ENCODE results near the gene LENEP. TPM values are rescaled to one million over a fixed set of nuclear protein-coding genes. Genes with fewer than 3 reads are reported as not detected.
A peak's percentile ranks its signal among the peaks of the same experiment; 100 is the strongest.
"Not testable (repeated sequence)": the region's sequence is repeated elsewhere in the genome, so short reads cannot be mapped to it uniquely, and the experiment has no call there.

LENEP gene
- total RNA-seq, 3 donors from 2014 or later: 0.40 to 0.50 TPM; not detected in 1

GRCh38 chr1:154977762-154978161, 15.6 kb upstream of the LENEP start:
- not testable (repeated sequence) for H3K4me1 Mint-ChIP-seq (ENCODE audit: low read depth); H3K9me3 Mint-ChIP-seq; DNase-seq; H3K27me3 Mint-ChIP-seq (ENCODE audit: low read depth); ATAC-seq; H3K36me3 Mint-ChIP-seq (ENCODE audit: insufficient read depth); H3K4me3 Mint-ChIP-seq

- H3K4me3 Mint-ChIP-seq: no peak overlapping the region
- H3K9me3 Mint-ChIP-seq: no peaks in the 10 kb centered on the region
- DNase-seq (no peak), ATAC-seq (no peak)
- H3K36me3 Mint-ChIP-seq (ENCODE audit: insufficient read depth): peaks cover 8% of the 10 kb centered on the region
- peaks cover 7% of the 10 kb centered on the region for H3K4me1 Mint-ChIP-seq (ENCODE audit: low read depth)
- H3K27me3 Mint-ChIP-seq (ENCODE audit: low read depth): no peaks in the 10 kb centered on the region
Measured at GRCh38 chr1:154978360-154978759, 15.0 kb upstream of the LENEP start.

- peaks cover 8% of the 10 kb centered on the region for H3K36me3 Mint-ChIP-seq (ENCODE audit: insufficient read depth)
- peaks cover 13% of the 10 kb centered on the region for H3K4me1 Mint-ChIP-seq (ENCODE audit: low read depth)
- H3K27me3 Mint-ChIP-seq (ENCODE audit: low read depth): no peaks in the 10 kb centered on the region
- no peaks in the 10 kb centered on the region for H3K9me3 Mint-ChIP-seq
- H3K4me3 Mint-ChIP-seq: no peak overlapping the region
- ATAC-seq: no peak
- DNase-seq: no peak
Measured at GRCh38 chr1:154982341-154982740, 11.0 kb upstream of the LENEP start.

GRCh38 chr1:154982897-154983648, 10.3 kb upstream of the LENEP start, which contains the start of gene FLAD1:
FLAD1 (plus strand) TSS chr1:154983344; CDS start chr1:154983695, 351 bp downstream.
- peaks cover 9% of the 10 kb centered on the region for H3K4me1 Mint-ChIP-seq (ENCODE audit: low read depth)
- H3K36me3 Mint-ChIP-seq (ENCODE audit: insufficient read depth): peaks cover 7% of the 10 kb centered on the region
- ATAC-seq: peak; percentile 100
- peak; percentile 92 for DNase-seq
- no peaks in the 10 kb centered on the region for H3K27me3 Mint-ChIP-seq (ENCODE audit: low read depth)
- H3K4me3 Mint-ChIP-seq: no peak within 1 kb of the TSS
- H3K9me3 Mint-ChIP-seq: no peaks in the 10 kb centered on the region

GRCh38 chr1:154983776-154984466, 9.5 kb upstream of the LENEP start:
- DNase-seq (no peak), ATAC-seq (no peak)
- Mint-ChIP-seq H3K36me3 (ENCODE audit: insufficient read depth) (peaks cover 15% of the 10 kb centered on the region), H3K9me3 (no peaks in the 10 kb centered on the region), H3K27me3 (ENCODE audit: low read depth) (no peaks in the 10 kb centered on the region), H3K4me3 (no peak overlapping the region), H3K4me1 (ENCODE audit: low read depth) (peaks cover 12% of the 10 kb centered on the region)

- ATAC-seq; DNase-seq; H3K4me3 Mint-ChIP-seq; H3K9me3 Mint-ChIP-seq; H3K27me3 Mint-ChIP-seq (ENCODE audit: low read depth): not testable (repeated sequence)
- peaks cover 19% of the 10 kb centered on the region for H3K36me3 Mint-ChIP-seq (ENCODE audit: insufficient read depth)
- peaks cover 20% of the 10 kb centered on the region for H3K4me1 Mint-ChIP-seq (ENCODE audit: low read depth)
Measured at GRCh38 chr1:154986736-154987135, 6.7 kb upstream of the LENEP start.

GRCh38 chr1:154987326-154987725, 6.1 kb upstream of the LENEP start:
- peaks cover 20% of the 10 kb centered on the region for H3K4me1 Mint-ChIP-seq (ENCODE audit: low read depth)
- H3K9me3 Mint-ChIP-seq: no peaks in the 10 kb centered on the region
- DNase-seq: no peak
- H3K4me3 Mint-ChIP-seq: no peak overlapping the region
- no peaks in the 10 kb centered on the region for H3K27me3 Mint-ChIP-seq (ENCODE audit: low read depth)
- ATAC-seq: no peak
- H3K36me3 Mint-ChIP-seq (ENCODE audit: insufficient read depth): peaks cover 19% of the 10 kb centered on the region

- peaks cover 21% of the 10 kb centered on the region for H3K36me3 Mint-ChIP-seq (ENCODE audit: insufficient read depth)
- ATAC-seq (no peak), DNase-seq (no peak)
- peaks cover 20% of the 10 kb centered on the region for H3K4me1 Mint-ChIP-seq (ENCODE audit: low read depth)
- no peak overlapping the region for H3K4me3 Mint-ChIP-seq
- no peaks in the 10 kb centered on the region for H3K27me3 Mint-ChIP-seq (ENCODE audit: low read depth)
- no peaks in the 10 kb centered on the region for H3K9me3 Mint-ChIP-seq
Measured at GRCh38 chr1:154988058-154988954, 5.1 kb upstream of the LENEP start.

- no peak for DNase-seq
- Mint-ChIP-seq H3K9me3 (no peaks in the 10 kb centered on the region), H3K27me3 (ENCODE audit: low read depth) (no peaks in the 10 kb centered on the region), H3K36me3 (ENCODE audit: insufficient read depth) (peaks cover 21% of the 10 kb centered on the region), H3K4me3 (no peak overlapping the region), H3K4me1 (ENCODE audit: low read depth) (peaks cover 15% of the 10 kb centered on the region)
- no peak for ATAC-seq
Measured at GRCh38 chr1:154989195-154989860, 4.1 kb upstream of the LENEP start.

GRCh38 chr1:154990276-154990675, 3.1 kb upstream of the LENEP start:
- H3K9me3 Mint-ChIP-seq: no peaks in the 10 kb centered on the region
- H3K27me3 Mint-ChIP-seq (ENCODE audit: low read depth): no peaks in the 10 kb centered on the region
- no peak overlapping the region for H3K4me3 Mint-ChIP-seq
- DNase-seq (no peak), ATAC-seq (no peak)
- H3K4me1 Mint-ChIP-seq (ENCODE audit: low read depth): peaks cover 12% of the 10 kb centered on the region
- H3K36me3 Mint-ChIP-seq (ENCODE audit: insufficient read depth): peaks cover 21% of the 10 kb centered on the region

- ATAC-seq: no peak
- H3K4me1 Mint-ChIP-seq (ENCODE audit: low read depth): peaks cover 23% of the 10 kb centered on the region
- H3K4me3 Mint-ChIP-seq: no peak overlapping the region
- no peaks in the 10 kb centered on the region for H3K9me3 Mint-ChIP-seq
- H3K36me3 Mint-ChIP-seq (ENCODE audit: insufficient read depth): peaks cover 20% of the 10 kb centered on the region
- no peaks in the 10 kb centered on the region for H3K27me3 Mint-ChIP-seq (ENCODE audit: low read depth)
- DNase-seq: no peak
Measured at GRCh38 chr1:154992721-154993571, 440 bp upstream of the LENEP start.

- peaks cover 8% of the 10 kb centered on the region for H3K36me3 Mint-ChIP-seq (ENCODE audit: insufficient read depth)
- no peak overlapping the region for H3K4me3 Mint-ChIP-seq
- H3K4me1 Mint-ChIP-seq (ENCODE audit: low read depth): peaks cover 25% of the 10 kb centered on the region
- H3K27me3 Mint-ChIP-seq (ENCODE audit: low read depth): no peaks in the 10 kb centered on the region
- DNase-seq (no peak), ATAC-seq (no peak)
- H3K9me3 Mint-ChIP-seq: no peaks in the 10 kb centered on the region
Measured at GRCh38 chr1:154994269-154994587, 842 bp downstream of the LENEP start.

- Mint-ChIP-seq H3K9me3 (no peaks in the 10 kb centered on the region), H3K4me1 (ENCODE audit: low read depth) (peaks cover 22% of the 10 kb centered on the region), H3K36me3 (ENCODE audit: insufficient read depth) (peaks cover 5% of the 10 kb centered on the region), H3K27me3 (ENCODE audit: low read depth) (no peaks in the 10 kb centered on the region), H3K4me3 (no peak overlapping the region)
- ATAC-seq (no peak), DNase-seq (no peak)
Measured at GRCh38 chr1:154994591-154994990, 1.2 kb downstream of the LENEP start.

Data from activated T-cell treated with anti-CD3 and anti-CD28 coated beads, Interleukin-2, amount 50 U/mL, for 4 hours (primary cell).